ENCODE data around the gene GPR146.
"Not testable (repeated sequence)": the region's sequence is repeated elsewhere in the genome, so short reads cannot be mapped to it uniquely, and the experiment has no call there.

GRCh38 chr7:1034769-1035168 is 9.6 kb upstream of the GPR146 start:
- TF ChIP-seq POLR2A (IDR thresholded peaks at IDR 0.05; ENCODE audit: low read length); GATA1 (IDR thresholded peaks at IDR 0.05; ENCODE audit: low read depth, low read length): not testable (repeated sequence)

All from erythroblast (primary cell).